ENCODE results near the gene PRSS23. TPM values are rescaled to one million over a fixed set of nuclear protein-coding genes. Genes with fewer than 3 reads are reported as not detected.

PRSS23 gene
- total RNA-seq, 1 experiment from 2014 or later: 9.8 TPM

GRCh38 chr11:86782742-86783141 is 17.6 kb upstream of the PRSS23 start:
- CTCF ChIA-PET: interaction anchor here (0.6 kb wide), 1 partner anchor 152 kb away, joined by 3 read pairs; no protein-coding TSS in a partner anchor
- no peaks in the 10 kb centered on the region for H3K9me3 Mint-ChIP-seq (ENCODE audit: unreplicated experiment)
- no peak for DNase-seq (ENCODE audit: unreplicated experiment)
- peaks cover 22% of the 10 kb centered on the region for H3K4me1 Mint-ChIP-seq (ENCODE audit: insufficient read depth, unreplicated experiment)
- H3K4me3 Mint-ChIP-seq (ENCODE audit: unreplicated experiment): no peak overlapping the region
- intact Hi-C loops (cut with micrococcal nuclease): no loop called here
- POLR2A ChIA-PET: interaction anchor here (0.5 to 1.5 kb wide), 4 partner anchors 9 to 1259 kb away, joined by 3 to 6 read pairs (median 3); no protein-coding TSS in a partner anchor
- no TSS peak for BruUV-seq (replicated peaks)
- no peaks in the 10 kb centered on the region for H3K27me3 Mint-ChIP-seq (ENCODE audit: insufficient read depth, unreplicated experiment)
- no peak overlapping the region for H3K27ac Mint-ChIP-seq (ENCODE audit: low read depth, unreplicated experiment)
- no peak for TF ChIP-seq CTCF (IDR thresholded peaks at IDR 0.05; ENCODE audit: unreplicated experiment)
- H3K36me3 Mint-ChIP-seq (ENCODE audit: insufficient read depth, unreplicated experiment): no peaks in the 10 kb centered on the region

GRCh38 chr11:86783661-86784060 is 16.7 kb upstream of the PRSS23 start:
- intact Hi-C loops (cut with micrococcal nuclease): loop anchor here (1.0 kb wide), 1 partner anchor 40 kb away; no protein-coding TSS in a partner anchor
- Mint-ChIP-seq H3K9me3 (ENCODE audit: unreplicated experiment) (no peaks in the 10 kb centered on the region), H3K4me1 (ENCODE audit: insufficient read depth, unreplicated experiment) (peaks cover 22% of the 10 kb centered on the region), H3K27me3 (ENCODE audit: insufficient read depth, unreplicated experiment) (no peaks in the 10 kb centered on the region), H3K27ac (ENCODE audit: low read depth, unreplicated experiment) (peak overlapping the region; percentile 74), H3K36me3 (ENCODE audit: insufficient read depth, unreplicated experiment) (no peaks in the 10 kb centered on the region), H3K4me3 (ENCODE audit: unreplicated experiment) (no peak overlapping the region)
- BruUV-seq (replicated peaks): no TSS peak
- TF ChIP-seq CTCF (IDR thresholded peaks at IDR 0.05; ENCODE audit: unreplicated experiment): no peak
- ChIA-PET CTCF (interaction anchor here (0.7 to 2.4 kb wide), 3 partner anchors 12 to 297 kb away, joined by 3 to 6 read pairs (median 3); no protein-coding TSS in a partner anchor), POLR2A (interaction anchor here (0.8 to 1.5 kb wide), 4 partner anchors 8 to 88 kb away, joined by 3 to 6 read pairs (median 3); no protein-coding TSS in a partner anchor)
- no peak for DNase-seq (ENCODE audit: unreplicated experiment)

DNA sequence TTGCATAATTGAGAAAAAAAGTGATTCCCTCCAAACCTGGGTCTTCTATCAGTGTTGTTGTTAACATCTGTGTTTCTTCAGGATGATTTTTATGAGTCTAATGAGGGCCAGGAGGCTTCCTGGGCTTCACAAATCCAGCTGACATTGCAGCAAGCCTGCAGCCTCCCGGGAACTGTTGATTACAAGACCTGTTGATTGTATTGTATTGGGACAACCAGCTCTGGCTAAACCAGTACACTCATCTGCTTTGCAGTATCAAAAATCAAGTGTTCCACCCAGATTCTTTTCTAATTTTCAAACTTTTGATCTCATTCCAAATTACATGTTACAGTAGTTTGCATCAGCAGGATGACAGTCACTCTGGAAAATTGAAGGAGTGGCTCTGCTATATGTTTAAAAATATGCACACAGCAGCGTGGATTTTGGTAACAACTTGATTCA is 16.1 kb upstream of the PRSS23 start:
- intact Hi-C loops (cut with micrococcal nuclease): loop anchor here (1.0 kb wide), 1 partner anchor 41 kb away; no protein-coding TSS in a partner anchor
- BruUV-seq (replicated peaks): no TSS peak
- Mint-ChIP-seq H3K4me3 (ENCODE audit: unreplicated experiment) (no peak overlapping the region), H3K27ac (ENCODE audit: low read depth, unreplicated experiment) (peak overlapping the region; percentile 74), H3K27me3 (ENCODE audit: insufficient read depth, unreplicated experiment) (no peaks in the 10 kb centered on the region), H3K36me3 (ENCODE audit: insufficient read depth, unreplicated experiment) (no peaks in the 10 kb centered on the region), H3K9me3 (ENCODE audit: unreplicated experiment) (no peaks in the 10 kb centered on the region), H3K4me1 (ENCODE audit: insufficient read depth, unreplicated experiment) (peaks cover 22% of the 10 kb centered on the region)
- ChIA-PET CTCF (interaction anchor here (0.6 to 2.4 kb wide), 5 partner anchors 12 to 298 kb away, joined by 3 to 6 read pairs (median 4); no protein-coding TSS in a partner anchor), POLR2A (interaction anchor here (0.6 to 1.5 kb wide), 5 partner anchors 9 to 138 kb away, joined by 3 to 6 read pairs (median 3); no protein-coding TSS in a partner anchor)
- no peak for TF ChIP-seq CTCF (IDR thresholded peaks at IDR 0.05; ENCODE audit: unreplicated experiment)
- no peak for DNase-seq (ENCODE audit: unreplicated experiment)

DNA sequence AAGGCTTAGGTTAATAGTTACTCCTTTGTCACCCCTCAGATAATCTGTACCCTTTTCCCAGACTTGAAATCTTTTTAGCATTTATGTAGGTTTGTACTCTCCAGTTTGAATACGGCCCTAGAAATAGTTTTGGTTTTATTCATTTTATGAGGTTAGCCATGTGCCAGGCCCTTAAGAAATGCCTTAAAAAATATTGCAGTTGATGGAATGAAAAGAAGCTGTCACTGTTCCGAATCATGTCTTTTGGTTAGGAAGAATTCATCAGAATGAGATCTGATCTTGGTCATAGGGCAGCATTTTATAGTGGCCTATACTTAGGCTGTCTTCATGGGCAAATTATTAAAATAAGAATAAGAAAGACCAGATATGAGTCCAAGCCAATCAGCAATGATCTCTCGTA is 14.8 kb upstream of the PRSS23 start:
- no peak for TF ChIP-seq CTCF (IDR thresholded peaks at IDR 0.05; ENCODE audit: unreplicated experiment)
- DNase-seq (ENCODE audit: unreplicated experiment): no peak
- H3K36me3 Mint-ChIP-seq (ENCODE audit: insufficient read depth, unreplicated experiment): no peaks in the 10 kb centered on the region
- BruUV-seq (replicated peaks): no TSS peak
- no peaks in the 10 kb centered on the region for H3K9me3 Mint-ChIP-seq (ENCODE audit: unreplicated experiment)
- peaks cover 22% of the 10 kb centered on the region for H3K4me1 Mint-ChIP-seq (ENCODE audit: insufficient read depth, unreplicated experiment)
- intact Hi-C loops (cut with micrococcal nuclease): no loop called here
- CTCF ChIA-PET: interaction anchor here (0.7 to 2.4 kb wide), 3 partner anchors 11 to 272 kb away, joined by 3 to 6 read pairs (median 3); no protein-coding TSS in a partner anchor
- no peak overlapping the region for H3K27ac Mint-ChIP-seq (ENCODE audit: low read depth, unreplicated experiment)
- POLR2A ChIA-PET: no interaction called here
- H3K27me3 Mint-ChIP-seq (ENCODE audit: insufficient read depth, unreplicated experiment): no peaks in the 10 kb centered on the region
- H3K4me3 Mint-ChIP-seq (ENCODE audit: unreplicated experiment): no peak overlapping the region

Measured in MCF 10A (cell line).